Measurements from ENCODE around the gene FBXO45. TPM values are rescaled to one million over a fixed set of nuclear protein-coding genes. Genes with fewer than 3 reads are reported as not detected.
"Not testable (repeated sequence)": the region's sequence is repeated elsewhere in the genome, so short reads cannot be mapped to it uniquely, and the experiment has no call there.

The FBXO45 gene
- total RNA-seq, 1 donor = 12.5 TPM

DNA sequence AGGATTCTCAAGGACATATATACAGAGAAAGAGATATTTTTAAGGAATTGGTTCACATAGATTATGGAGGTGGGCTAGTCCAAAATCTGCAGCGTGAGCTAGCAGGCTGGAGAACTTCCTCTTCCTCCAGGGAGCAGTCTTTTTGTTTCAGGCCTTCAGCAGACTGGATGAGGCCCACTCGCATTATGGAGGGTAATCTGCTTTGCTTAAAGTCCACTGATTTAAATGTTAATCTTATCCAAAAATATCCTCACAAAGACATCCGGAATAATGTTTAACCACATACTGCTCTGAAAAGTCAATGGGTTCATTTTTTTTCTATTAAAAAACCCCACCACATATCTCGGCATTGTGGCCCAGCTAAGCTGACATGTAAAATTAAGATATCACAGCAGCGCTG is 48.8 kb downstream of the FBXO45 start:
- TF ChIP-seq, protein P1, sequence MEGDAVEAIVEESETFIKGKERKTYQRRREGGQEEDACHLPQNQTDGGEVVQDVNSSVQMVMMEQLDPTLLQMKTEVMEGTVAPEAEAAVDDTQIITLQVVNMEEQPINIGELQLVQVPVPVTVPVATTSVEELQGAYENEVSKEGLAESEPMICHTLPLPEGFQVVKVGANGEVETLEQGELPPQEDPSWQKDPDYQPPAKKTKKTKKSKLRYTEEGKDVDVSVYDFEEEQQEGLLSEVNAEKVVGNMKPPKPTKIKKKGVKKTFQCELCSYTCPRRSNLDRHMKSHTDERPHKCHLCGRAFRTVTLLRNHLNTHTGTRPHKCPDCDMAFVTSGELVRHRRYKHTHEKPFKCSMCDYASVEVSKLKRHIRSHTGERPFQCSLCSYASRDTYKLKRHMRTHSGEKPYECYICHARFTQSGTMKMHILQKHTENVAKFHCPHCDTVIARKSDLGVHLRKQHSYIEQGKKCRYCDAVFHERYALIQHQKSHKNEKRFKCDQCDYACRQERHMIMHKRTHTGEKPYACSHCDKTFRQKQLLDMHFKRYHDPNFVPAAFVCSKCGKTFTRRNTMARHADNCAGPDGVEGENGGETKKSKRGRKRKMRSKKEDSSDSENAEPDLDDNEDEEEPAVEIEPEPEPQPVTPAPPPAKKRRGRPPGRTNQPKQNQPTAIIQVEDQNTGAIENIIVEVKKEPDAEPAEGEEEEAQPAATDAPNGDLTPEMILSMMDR (IDR thresholded peaks at IDR 0.05; ENCODE audit: insufficient read depth, low read depth, low read length) = no peak
- no peak overlapping the region for H3K4me3 ChIP-seq (ENCODE audit: low read depth, low read length)
- DNase-seq (ENCODE audit: low read depth) = no peak

DNA sequence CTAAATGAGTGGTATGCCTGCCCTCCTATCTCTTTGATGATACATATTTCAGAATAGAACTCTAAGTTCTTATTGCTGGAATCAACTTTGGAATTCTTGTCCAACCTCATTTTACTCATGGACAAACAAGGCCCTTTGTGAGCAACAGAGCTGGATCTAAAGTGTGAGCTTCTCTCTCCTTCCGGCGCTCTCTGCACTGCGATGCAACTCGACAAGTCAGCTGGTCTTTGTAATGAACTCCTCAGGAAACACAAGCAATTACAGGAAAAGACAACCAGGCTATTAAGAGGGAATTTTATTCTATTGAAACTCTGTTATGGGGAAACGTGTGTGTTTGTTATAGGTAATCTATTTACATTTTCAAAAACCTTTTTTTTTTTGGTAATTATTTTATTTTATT is 50.8 kb downstream of the FBXO45 start:
- TF ChIP-seq, protein P1 (IDR thresholded peaks at IDR 0.05; ENCODE audit: insufficient read depth, low read depth, low read length) = no peak
- DNase-seq (ENCODE audit: low read depth) = no peak
- no peak overlapping the region for H3K4me3 ChIP-seq (ENCODE audit: low read depth, low read length)

DNA sequence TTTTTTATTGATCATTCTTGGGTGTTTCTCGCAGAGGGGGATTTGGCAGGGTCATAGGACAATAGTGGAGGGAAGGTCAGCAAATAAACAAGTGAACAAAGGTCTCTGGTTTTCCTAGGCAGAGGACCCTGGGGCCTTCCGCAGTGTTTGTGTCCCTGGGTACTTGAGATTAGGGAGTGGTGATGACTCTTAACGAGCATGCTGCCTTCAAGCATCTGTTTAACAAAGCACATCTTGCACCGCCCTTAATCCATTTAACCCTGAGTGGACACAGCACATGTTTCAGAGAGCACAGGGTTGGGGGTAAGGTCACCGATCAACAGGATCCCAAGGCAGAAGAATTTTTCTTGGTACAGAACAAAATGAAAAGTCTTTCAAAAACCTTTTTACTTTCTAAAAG is 51.2 kb downstream of the FBXO45 start:
- not testable (repeated sequence) for H3K4me3 ChIP-seq (ENCODE audit: low read depth, low read length); DNase-seq (ENCODE audit: low read depth)

DNA sequence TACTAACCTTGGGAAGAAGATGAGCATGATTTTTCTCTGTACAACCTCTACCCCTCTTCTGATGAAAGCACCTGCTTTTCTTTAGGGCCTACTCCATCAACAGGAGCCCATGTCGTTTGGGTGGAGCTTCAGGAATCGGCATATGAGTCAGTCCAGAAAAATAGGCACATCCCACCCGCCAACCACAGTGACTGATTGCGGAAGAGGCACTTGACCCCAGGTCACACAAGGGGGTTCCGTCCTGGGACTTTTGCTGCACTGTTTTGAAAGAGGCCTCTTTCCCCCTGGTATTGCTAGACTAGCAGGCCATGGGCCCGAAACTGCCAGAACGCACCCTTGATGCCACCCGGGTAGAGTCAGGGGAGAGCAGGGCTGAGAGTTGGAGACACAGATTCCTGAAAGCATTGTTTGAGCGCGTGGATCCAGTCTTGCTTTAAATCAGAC is 51.7 kb downstream of the FBXO45 start:
- DNase-seq (ENCODE audit: low read depth) = no peak
- TF ChIP-seq, protein P1 (IDR thresholded peaks at IDR 0.05; ENCODE audit: insufficient read depth, low read depth, low read length) = no peak
- H3K4me3 ChIP-seq (ENCODE audit: low read depth, low read length) = no peak overlapping the region

DNA sequence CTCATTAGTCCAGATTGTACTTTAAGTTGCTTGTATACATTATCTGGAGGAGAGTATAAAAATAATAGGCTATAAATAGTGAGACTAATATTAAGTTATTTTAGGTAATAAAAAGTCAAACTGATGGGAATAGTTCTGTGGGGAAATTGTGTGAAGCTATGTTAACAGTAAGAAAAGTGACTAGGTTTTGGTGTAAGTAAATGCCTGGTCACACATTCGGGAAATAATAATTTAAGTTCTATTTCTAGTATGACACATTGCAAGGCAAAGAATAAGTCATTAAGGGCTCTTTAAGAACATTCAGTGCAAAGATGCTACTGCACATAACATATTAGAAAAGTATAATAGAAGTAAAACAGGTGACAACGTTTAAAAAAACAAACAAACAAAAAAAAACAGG is 52.2 kb downstream of the FBXO45 start:
- no peak for DNase-seq (ENCODE audit: low read depth)
- H3K4me3 ChIP-seq (ENCODE audit: low read depth, low read length) = no peak overlapping the region
- TF ChIP-seq, protein P1 (IDR thresholded peaks at IDR 0.05; ENCODE audit: insufficient read depth, low read depth, low read length) = no peak

DNA sequence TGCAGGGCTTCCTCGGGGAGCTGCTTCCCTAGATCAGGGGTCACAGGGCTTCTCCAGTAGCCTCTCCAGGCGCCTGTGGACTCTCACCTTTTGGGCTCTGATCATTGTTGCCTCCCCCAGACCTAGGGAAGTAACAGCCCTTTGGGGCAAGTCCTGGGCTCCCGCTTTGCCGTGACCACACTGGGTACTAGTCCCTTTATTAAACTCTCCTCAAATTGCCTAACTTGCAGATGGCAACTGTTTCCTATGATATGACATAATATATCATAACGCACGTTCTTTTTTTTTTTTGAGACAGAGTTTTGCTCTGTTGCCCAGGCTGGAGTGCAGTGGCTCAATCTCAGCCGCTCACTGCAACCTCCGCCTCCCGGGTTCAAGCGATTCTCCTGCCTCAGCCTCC is 53.2 kb downstream of the FBXO45 start:
- DNase-seq (ENCODE audit: low read depth) = no peak
- TF ChIP-seq, protein P1 (IDR thresholded peaks at IDR 0.05; ENCODE audit: insufficient read depth, low read depth, low read length) = no peak

DNA sequence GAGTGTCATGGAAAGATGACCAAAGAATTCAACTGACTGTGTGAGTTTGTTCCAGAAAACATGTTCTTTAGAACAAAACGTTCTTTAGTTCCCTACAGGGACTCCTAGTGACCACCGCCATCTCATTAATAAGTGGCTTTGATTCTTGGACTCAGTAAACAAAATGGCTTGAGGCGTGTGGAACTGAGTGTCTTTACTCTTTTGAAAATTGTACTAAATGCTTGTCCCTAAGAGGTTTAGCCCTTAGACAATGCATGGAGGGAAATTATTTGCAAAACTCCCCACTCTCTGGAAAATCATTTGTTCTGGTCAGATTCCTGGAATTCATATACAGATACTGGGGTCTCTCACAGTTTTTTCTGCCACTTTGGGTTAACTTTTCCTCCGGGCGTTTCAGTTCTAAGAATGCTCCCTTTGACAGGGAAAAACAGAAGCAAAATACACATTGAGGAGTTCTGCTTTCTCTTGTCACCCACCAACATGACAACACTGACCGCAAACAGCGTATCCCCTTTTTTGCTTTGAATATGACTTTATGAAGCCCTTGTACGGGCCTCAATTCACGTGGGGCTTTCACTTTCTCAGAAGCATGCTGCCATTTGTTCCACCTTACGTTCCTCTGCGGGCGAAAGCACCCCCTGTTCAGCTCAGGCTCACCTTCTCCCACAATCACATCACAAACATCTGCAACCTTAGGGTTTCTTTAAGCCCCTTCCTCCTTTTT is 55.8 kb downstream of the FBXO45 start:
- no peak overlapping the region for H3K4me3 ChIP-seq (ENCODE audit: low read depth, low read length)
- DNase-seq (ENCODE audit: low read depth) = no peak
- TF ChIP-seq, protein P1 (IDR thresholded peaks at IDR 0.05; ENCODE audit: insufficient read depth, low read depth, low read length) = no peak

More for the DNA sequence above, 53.2 kb downstream of the FBXO45 start:
- H3K4me3 ChIP-seq (ENCODE audit: low read depth, low read length) = no peak overlapping the region
